NB4 (cell line): Measurements from ENCODE around the gene IQGAP1.

Experiments used
- CTCF ChIP-seq: IDR thresholded peaks from one replicate; pipeline ENCODE4 v1.5.1; 2012; ENCODE audit warnings: low read depth, low read length
- POLR2A ChIP-seq: IDR thresholded peaks from 2 replicates; pipeline ENCODE4 v1.6.1; 2011; ENCODE audit warnings: mild to moderate bottlenecking; ENCODE audit not compliant: insufficient read length; ENCODE audit errors: extremely low read depth

- no peak for TF ChIP-seq CTCF
- TF ChIP-seq POLR2A = no peak
Observed at GRCh38 chr15:90419206-90419605, 31.2 kb downstream of the IQGAP1 start.
